ENCODE measurements around the gene MRPL4.
A peak's percentile ranks its signal among the peaks of the same experiment; 100 is the strongest.

Gene MRPL4

GRCh38 chr19:10290357-10290875 is 38.4 kb downstream of the MRPL4 start:
- DNase-seq: peak; percentile 55

- peak; percentile 65 for DNase-seq
These were observed 39.0 kb downstream of the MRPL4 start for GRCh38 chr19:10290876-10291553.

GRCh38 chr19:10291554-10292205 is 39.7 kb downstream of the MRPL4 start:
- no peak for DNase-seq

GRCh38 chr19:10292206-10292788 is 40.3 kb downstream of the MRPL4 start:
- DNase-seq: peak; percentile 80

DNA sequence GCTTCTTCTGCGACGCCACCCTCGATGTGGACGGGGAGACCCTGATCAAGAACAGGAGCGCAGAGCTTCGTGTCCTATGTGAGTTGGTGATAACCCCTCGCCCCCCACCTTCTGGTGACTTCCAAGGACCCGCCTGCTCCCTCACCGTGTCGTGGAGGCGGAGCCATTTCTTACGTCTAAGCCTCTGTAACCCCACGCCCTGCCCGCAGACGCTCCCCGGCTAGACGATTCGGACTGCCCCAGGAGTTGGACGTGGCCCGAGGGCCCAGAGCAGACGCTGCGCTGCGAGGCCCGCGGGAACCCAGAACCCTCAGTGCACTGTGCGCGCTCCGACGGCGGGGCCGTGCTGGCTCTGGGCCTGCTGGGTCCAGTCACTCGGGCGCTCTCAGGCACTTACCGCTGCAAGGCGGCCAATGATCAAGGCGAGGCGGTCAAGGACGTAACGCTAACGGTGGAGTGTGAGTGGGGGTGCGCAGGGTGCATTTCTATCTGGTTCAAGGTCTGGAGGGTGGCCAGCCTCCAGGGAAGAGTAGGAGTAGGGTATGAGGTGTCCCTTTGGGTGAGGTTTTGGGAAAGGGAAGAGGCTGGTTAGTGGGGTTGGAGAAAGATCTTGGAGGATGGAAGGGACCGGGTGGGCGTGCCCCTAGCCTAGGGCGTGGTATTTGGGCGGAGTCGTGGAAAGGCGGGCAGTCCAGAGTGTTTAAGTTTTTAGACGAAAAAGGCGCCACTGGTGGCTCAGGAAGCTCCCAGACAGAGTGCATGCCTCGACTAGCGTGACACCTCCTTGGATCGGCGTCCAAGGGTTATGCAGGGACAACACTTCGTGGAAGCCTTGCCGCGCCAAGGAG is 41.0 kb downstream of the MRPL4 start:
- DNase-seq: no peak

- DNase-seq: no peak
These were observed 41.8 kb downstream of the MRPL4 start for GRCh38 chr19:10293637-10294367.

DNA sequence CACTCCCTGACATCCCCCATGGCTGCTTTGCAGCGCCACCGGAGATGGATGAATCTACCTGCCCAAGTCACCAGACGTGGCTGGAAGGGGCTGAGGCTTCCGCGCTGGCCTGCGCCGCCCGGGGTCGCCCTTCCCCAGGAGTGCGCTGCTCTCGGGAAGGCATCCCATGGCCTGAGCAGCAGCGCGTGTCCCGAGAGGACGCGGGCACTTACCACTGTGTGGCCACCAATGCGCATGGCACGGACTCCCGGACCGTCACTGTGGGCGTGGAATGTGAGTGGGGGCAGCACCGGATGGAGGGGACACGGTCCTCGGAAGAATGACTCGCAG is 42.3 kb downstream of the MRPL4 start:
- no peak for DNase-seq

- DNase-seq: no peak
These were observed 43.4 kb downstream of the MRPL4 start for GRCh38 chr19:10295305-10295846.

DNA sequence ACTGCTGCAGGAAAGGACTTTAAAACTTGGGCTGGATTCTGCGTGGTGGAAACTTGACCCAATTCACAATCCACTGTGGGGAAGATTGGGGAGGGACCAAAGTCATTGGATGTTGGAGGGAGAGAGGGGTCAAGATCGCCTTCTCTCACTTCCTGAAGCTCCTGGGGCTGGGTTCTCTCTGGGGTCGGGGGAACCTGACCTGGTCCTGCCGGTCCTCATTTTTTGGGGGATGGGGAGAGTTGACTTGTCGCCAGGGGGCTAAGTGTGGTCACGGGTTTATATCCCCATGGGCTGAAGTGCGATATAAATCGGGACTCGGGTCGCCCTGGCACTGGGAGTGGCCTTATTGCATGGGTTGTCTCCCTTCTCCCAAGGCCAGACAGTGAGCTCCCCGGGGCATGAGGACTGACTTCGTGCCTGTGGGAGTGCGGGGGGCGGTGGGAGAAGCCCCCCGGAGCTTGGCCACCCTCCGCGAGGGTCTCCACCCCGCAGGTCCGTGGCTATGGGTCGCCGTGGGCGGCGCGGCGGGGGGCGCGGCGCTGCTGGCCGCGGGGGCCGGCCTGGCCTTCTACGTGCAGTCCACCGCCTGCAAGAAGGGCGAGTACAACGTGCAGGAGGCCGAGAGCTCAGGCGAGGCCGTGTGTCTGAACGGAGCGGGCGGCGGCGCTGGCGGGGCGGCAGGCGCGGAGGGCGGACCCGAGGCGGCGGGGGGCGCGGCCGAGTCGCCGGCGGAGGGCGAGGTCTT is 44.0 kb downstream of the MRPL4 start:
- DNase-seq: peak; percentile 20

GRCh38 chr19:10299545-10300458 is 47.8 kb downstream of the MRPL4 start:
- DNase-seq: peak; percentile 29

DNA sequence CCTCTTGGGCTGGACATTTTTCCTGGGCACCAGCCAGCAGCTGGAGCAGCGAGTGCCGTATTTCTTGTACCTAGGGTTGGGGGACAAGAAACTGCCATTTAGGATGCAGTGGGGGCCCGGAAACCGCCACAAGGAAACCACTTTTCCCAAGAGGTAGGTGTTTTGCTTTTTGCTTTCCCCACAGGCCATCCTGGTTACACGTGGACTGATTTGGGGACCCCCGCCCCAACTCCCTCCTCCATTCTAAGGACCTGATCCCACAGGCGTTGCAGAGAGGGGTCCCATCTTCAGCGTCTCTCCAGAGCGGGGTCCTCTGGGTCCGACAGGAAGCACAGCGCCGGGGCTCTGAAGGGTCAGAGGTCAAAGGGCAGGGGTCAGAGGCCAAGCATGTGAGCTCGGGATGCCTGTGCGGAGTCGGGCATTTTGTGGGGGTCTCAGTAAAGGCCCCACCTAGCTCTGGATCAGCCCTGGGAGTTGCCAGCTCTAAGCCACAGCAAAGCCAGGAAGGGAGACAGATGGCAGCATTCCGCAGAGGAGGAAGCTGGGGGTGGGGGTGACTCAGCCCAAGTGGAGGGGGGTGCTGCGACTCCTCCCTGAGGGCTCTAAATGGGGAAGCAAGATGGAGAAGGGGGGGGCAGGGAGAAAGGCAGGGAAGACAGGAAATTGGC is 53.3 kb downstream of the MRPL4 start:
- no peak for DNase-seq

- no peak for DNase-seq
These were observed 54.3 kb downstream of the MRPL4 start for GRCh38 chr19:10306327-10306726.

GRCh38 chr19:10309423-10309822 is 57.4 kb downstream of the MRPL4 start, which contains the start of gene ZGLP1:
TSS of gene ZGLP1 (minus strand) at chr19:10309815.
- no peak for DNase-seq

Measured in NCI-H69 (cell line).